HEK293 (cell line): ENCODE data around the gene IL17RC.

ENCODE experiments used
- CTCF ChIA-PET: fragments of 350-600 bp; formaldehyde crosslinking; extraction: SDS; loops from one replicate; lab custom pipeline; 2021; ENCODE audit warnings: antibody characterized with exemption; lab: Yijun Ruan, JAX
- POLR2A ChIA-PET: fragments of 300-600 bp; formaldehyde crosslinking; extraction: SDS; loops from one replicate; lab custom pipeline; 2020; ENCODE audit warnings: antibody characterized with exemption, inconsistent platforms; lab: Yijun Ruan, JAX
- H3K27ac ChIP-seq: fragments of 200-500 bp; sonication (Bioruptor generic); 2 replicates; pipeline ENCODE4 v1.5.1; 2014; ENCODE audit warnings: low read depth, low read length, control low read depth, inconsistent platforms; ENCODE audit errors: extremely low read depth
- H3K36me3 ChIP-seq, 2 experiments: fragments of 200-500 bp in 1 of 2; sonication (Bioruptor generic) in 1 of 2; 1 replicate in 1 of 2; 2 replicates in 1 of 2; pipeline ENCODE4 v1.5.1; 2014 to 2017; ENCODE audit warnings: inconsistent platforms in 2 of 2, low read length in 2 of 2; ENCODE audit not compliant: control insufficient read depth in 2 of 2, insufficient read depth in 1 of 2
- H3K4me1 ChIP-seq: fragments of 200-500 bp; sonication (Bioruptor generic); 2 replicates; pipeline ENCODE4 v1.5.1; 2014; ENCODE audit warnings: mild to moderate bottlenecking, low read length, inconsistent platforms; ENCODE audit not compliant: control insufficient read depth, insufficient read depth
- H3K4me3 ChIP-seq: 2 replicates; pipeline ENCODE4 v1.5.1; 2011; ENCODE audit warnings: low read depth, mild to moderate bottlenecking, control low read depth, low read length, moderate library complexity
- H3K9me3 ChIP-seq: fragments of 200-500 bp; sonication (Bioruptor generic); 2 replicates; pipeline ENCODE4 v1.5.1; 2014; ENCODE audit warnings: low read depth, low read length, inconsistent platforms; ENCODE audit not compliant: control insufficient read depth, insufficient read depth
- MZF1 ChIP-seq: fragments of 450-650 bp; formaldehyde crosslinking; IDR thresholded peaks from 2 replicates; pipeline ENCODE4 v1.5.1; 2017; ENCODE audit warnings: missing biosample characterization, missing genetic modification characterization, borderline replicate concordance
- OSR2 ChIP-seq: fragments of 450-650 bp; formaldehyde crosslinking; IDR thresholded peaks from 2 replicates; pipeline ENCODE4 v1.5.1; 2016; ENCODE audit warnings: missing biosample characterization, missing genetic modification characterization
- OVOL3 ChIP-seq: fragments of 450-650 bp; formaldehyde crosslinking; IDR thresholded peaks from 2 replicates; pipeline ENCODE4 v1.5.1; 2016; ENCODE audit warnings: missing biosample characterization, missing genetic modification characterization
- PRDM1 ChIP-seq: fragments of 450-650 bp; formaldehyde crosslinking; IDR thresholded peaks from 2 replicates; pipeline ENCODE4; 2016; ENCODE audit warnings: missing biosample characterization, missing genetic modification characterization
- PRDM10 ChIP-seq: fragments of 450-650 bp; formaldehyde crosslinking; IDR thresholded peaks from 2 replicates; pipeline ENCODE4 v1.5.1; 2016; ENCODE audit warnings: missing biosample characterization, missing genetic modification characterization
- REST ChIP-seq: fragments of 450-650 bp; formaldehyde crosslinking; IDR thresholded peaks from 2 replicates; pipeline ENCODE4 v1.5.1; 2016; ENCODE audit warnings: missing biosample characterization, missing genetic modification characterization
- ZBTB48 ChIP-seq: fragments of 450-650 bp; formaldehyde crosslinking; IDR thresholded peaks from 2 replicates; pipeline ENCODE4 v1.5.1; 2016; ENCODE audit warnings: missing biosample characterization, missing genetic modification characterization
- ZNF16 ChIP-seq: fragments of 450-650 bp; formaldehyde crosslinking; IDR thresholded peaks from 2 replicates; pipeline ENCODE4 v1.5.1; 2016; ENCODE audit warnings: low read depth, missing biosample characterization, missing genetic modification characterization
- ZNF174 ChIP-seq: fragments of 450-650 bp; formaldehyde crosslinking; IDR thresholded peaks from 2 replicates; pipeline ENCODE4 v1.5.0; 2017; ENCODE audit warnings: missing biosample characterization, mild to moderate bottlenecking, missing genetic modification characterization
- ZNF24 ChIP-seq: fragments of 450-650 bp; formaldehyde crosslinking; IDR thresholded peaks from 2 replicates; pipeline ENCODE4 v1.5.1; 2016; ENCODE audit warnings: missing biosample characterization, missing genetic modification characterization
- ZNF274 ChIP-seq, 2 experiments: fragments of 200-500 bp in 1 of 2; fragments of 450-650 bp in 1 of 2; sonication (Bioruptor generic) in 1 of 2; formaldehyde crosslinking in 1 of 2; IDR thresholded peaks; 2 replicates each; pipeline versions ENCODE4 v1.5.1 to v1.6.1; 2014 to 2016; ENCODE audit warnings: borderline replicate concordance in 1 of 2, inconsistent platforms in 1 of 2, low read length in 1 of 2, missing biosample characterization in 1 of 2, missing genetic modification characterization in 1 of 2
- ZNF335 ChIP-seq: fragments of 450-650 bp; formaldehyde crosslinking; conservative IDR thresholded peaks from 2 replicates; pipeline ENCODE4 v1.5.1; 2016; ENCODE audit warnings: missing biosample characterization, missing genetic modification characterization
- ZNF416 ChIP-seq: fragments of 450-650 bp; formaldehyde crosslinking; IDR thresholded peaks from 2 replicates; pipeline ENCODE4 v1.5.1; 2016; ENCODE audit warnings: missing biosample characterization, missing genetic modification characterization
- ZNF449 ChIP-seq: fragments of 450-650 bp; formaldehyde crosslinking; IDR thresholded peaks from 2 replicates; pipeline ENCODE4 v1.5.1; 2017; ENCODE audit warnings: missing biosample characterization, mild to moderate bottlenecking, missing genetic modification characterization, moderate library complexity
- ZNF600 ChIP-seq: fragments of 450-650 bp; formaldehyde crosslinking; IDR thresholded peaks from 2 replicates; pipeline ENCODE4 v1.5.1; 2016; ENCODE audit warnings: missing biosample characterization, missing genetic modification characterization
- ZNF677 ChIP-seq: fragments of 450-650 bp; IDR thresholded peaks from 2 replicates; pipeline ENCODE4 v1.5.0; 2018; ENCODE audit warnings: missing biosample characterization, mild to moderate bottlenecking, missing genetic modification characterization, moderate library complexity
- ZNF843 ChIP-seq: fragments of 450-650 bp; formaldehyde crosslinking; IDR thresholded peaks from 2 replicates; pipeline ENCODE4 v1.5.1; 2016; ENCODE audit warnings: missing biosample characterization, missing genetic modification characterization
- ZXDB ChIP-seq: fragments of 450-650 bp; formaldehyde crosslinking; IDR thresholded peaks from 2 replicates; pipeline ENCODE4 v1.5.1; 2016; ENCODE audit warnings: missing biosample characterization, missing genetic modification characterization

Gene IL17RC

GRCh38 chr3:9890249-9891071 is 26.4 kb upstream of the IL17RC start, which contains the start of gene JAGN1 (continued):
- TF ChIP-seq ZNF600 (tag by site-specific recombination) (peak; percentile 62), ZNF24 (peak; percentile 73), ZNF843 (tag by site-specific recombination) (peak; percentile 73), PRDM1 (tag by site-specific recombination) (peak; percentile 55; the same call in 1 of the 2 replicates), ZNF449 (tag by site-specific recombination) (peak; percentile 54; the same call in 1 of the 2 replicates), ZXDB (tag by site-specific recombination) (peak; percentile 93), ZNF416 (tag by site-specific recombination) (no peak), REST (peak; percentile 46; the same call in 1 of the 2 replicates), ZNF16 (tag by site-specific recombination) (no peak), PRDM10 (tag by site-specific recombination) (peak; percentile 49; the same call in 1 of the 2 replicates), OVOL3 (tag by site-specific recombination) (peak; percentile 76), ZBTB48 (tag by site-specific recombination) (peak; percentile 81), OSR2 (peak; percentile 21; the same call in 1 of the 2 replicates), MZF1 (tag by site-specific recombination) (no peak; the same call in 1 of the 2 replicates)

- Histone ChIP-seq H3K27ac (peak overlapping the region; percentile 53; the same call in 1 of the 2 replicates), H3K36me3 (peaks cover 5 to 21% of the 10 kb centered on the region in 2 experiments), H3K9me3 (no peaks in the 10 kb centered on the region), H3K4me1 (no peaks in the 10 kb centered on the region), H3K4me3 (peak overlapping the region; percentile 73)
- ChIA-PET CTCF (interaction anchor here (0.7 to 2.1 kb wide), 3 partner anchors 41 to 55 kb away, joined by 3 to 7 read pairs (median 4); no protein-coding TSS in a partner anchor), POLR2A (interaction anchor here (0.6 to 3.0 kb wide), 10 partner anchors 8 to 536 kb away, joined by 3 to 24 read pairs (median 3); partner anchors contain the start of genes CIDEC, CRELD1, IL17RC and IL17RE)
- no peak for TF ChIP-seq ZNF274 (IDR thresholded peaks at IDR 0.05; ENCODE audit: low read length)
- TF ChIP-seq ZNF274 (tag by site-specific recombination; IDR thresholded peaks at IDR 0.05; ENCODE audit: borderline replicate concordance), result no peak
- 0 out of 2 replicates have a peak, but pooled peaks have one; percentile 7 for TF ChIP-seq ZNF335 (tag by site-specific recombination)
- no peak for TF ChIP-seq ZNF174 (tag by site-specific recombination)
- TF ChIP-seq ZNF677, result 0 out of 2 replicates have a peak, but pooled peaks have one; percentile 1
- TF ChIP-seq, all 188 proteins: peak for 2
These were observed 25.8 kb upstream of the IL17RC start for GRCh38 chr3:9891072-9891622.
